Pancreas (tissue), 10 donors: ENCODE results near the gene GSTA5. TPM values are rescaled to one million over a fixed set of nuclear protein-coding genes. Genes with fewer than 3 reads are reported as not detected.
A peak's percentile ranks its signal among the peaks of the same experiment; 100 is the strongest.
"Not testable (repeated sequence)": the region's sequence is repeated elsewhere in the genome, so short reads cannot be mapped to it uniquely, and the experiment has no call there.

Source experiments
- ATAC-seq, 4 donors: fragments of 200-7000 bp; cut with Tn5 transposase; one replicate each; pipeline versions ENCODE4 v1.8.0 to v1.9.1; 2020; ENCODE audit warnings: mild to moderate bottlenecking in 4 of 4, moderate library complexity in 4 of 4
- DNase-seq, 6 donors: peaks; one replicate each; pipeline ENCODE4 v3.0.0-alpha.2; 2020
- FAIRE-seq: peaks from 2 replicates; lab custom pipeline; 2012; peaks lifted over from hg19 to GRCh38; lab: Jason Lieb, UNC
- H3K27ac ChIP-seq, 4 donors: fragments of 200-600 bp; sonication (generic); 1 replicate in 3 of 4; 2 replicates in 1 of 4; pipeline versions ENCODE4 v1.5.0 to v1.8.0; 2020
- H3K27me3 ChIP-seq, 4 donors: fragments of 200-600 bp; one replicate each; pipeline ENCODE4 v1.8.0; 2021
- H3K36me3 ChIP-seq, 3 donors: fragments of 200-600 bp; sonication (generic) in 1 of 3; one replicate each; pipeline versions ENCODE4 v1.5.0 to v1.8.0; 2020 to 2021
- H3K4me1 ChIP-seq, 3 donors: fragments of 200-600 bp; one replicate each; pipeline ENCODE4 v1.8.0; 2021
- H3K4me3 ChIP-seq, 4 donors: fragments of 200-600 bp; sonication (generic) in 2 of 4; one replicate each; pipeline versions ENCODE4 v1.5.0 to v1.8.0; 2020 to 2021
- H3K9me3 ChIP-seq, 4 donors: fragments of 200-600 bp; one replicate each; pipeline ENCODE4 v1.8.0; 2021
- CTCF ChIP-seq, 4 donors: fragments of 200-600 bp; sonication (generic) in 3 of 4; IDR thresholded peaks; one replicate each; pipeline versions ENCODE4 v1.5.0 to v1.8.0; 2021; ENCODE audit warnings: antibody characterized with exemption in 4 of 4
- WGBS, 2 donors: extraction: QIAGEN DNeasy Blood & Tissue Kit; methylation state at CpG; one replicate each; pipeline ENCODE4 v1.1.7; 2013; 5-methylcytosine and 5-hydroxymethylcytosine counted together
- intact Hi-C, 3 donors: fragments of 100-400 bp; cut with DNase I; formaldehyde crosslinking; loops; one replicate each; pipeline versions ENCODE4 v1.11.1 to v1.14.2; 2022
- polyA plus RNA-seq, 2 donors: library from polyadenylated mRNA; stranded (reverse); fragments of 200-250 nt; gene quantifications; one replicate each; pipeline ENCODE4 v1.2.3, GENCODE V29; 2013
- total RNA-seq, 6 donors: library from RNA; stranded (reverse); fragmentation: NEBNext Ultra II Directional in 4 of 6; extraction: Animal tissue kit (Norgen Biotek cat#: 25700) in 4 of 6; gene quantifications; one replicate each; pipeline versions ENCODE4 v1.2.1 to v1.2.4, GENCODE V29; 2021 to 2023
- donor health status: healthy with polysubstance abuse.
- donor health status: DM: no; HTN: no; CAD: no; lungs with moderate emphysema.
- donor health status: DM: no; HTN: no; CAD: no.
- donor health status: control.
- donor health status: control.
- donor health status: Bipolar disorder and iron deficiency.
- donor health status: DM: yes; HTN: yes; CAD: no.
- donor health status: DM: no; HTN: no; CAD: no.
- donor health status: DM: no; HTN: no; CAD: no.
- donor health status: DM: yes; HTN: yes; CAD: no.

The GSTA5 gene
- total and polyA plus RNA-seq, 8 donors: not detected

DNA sequence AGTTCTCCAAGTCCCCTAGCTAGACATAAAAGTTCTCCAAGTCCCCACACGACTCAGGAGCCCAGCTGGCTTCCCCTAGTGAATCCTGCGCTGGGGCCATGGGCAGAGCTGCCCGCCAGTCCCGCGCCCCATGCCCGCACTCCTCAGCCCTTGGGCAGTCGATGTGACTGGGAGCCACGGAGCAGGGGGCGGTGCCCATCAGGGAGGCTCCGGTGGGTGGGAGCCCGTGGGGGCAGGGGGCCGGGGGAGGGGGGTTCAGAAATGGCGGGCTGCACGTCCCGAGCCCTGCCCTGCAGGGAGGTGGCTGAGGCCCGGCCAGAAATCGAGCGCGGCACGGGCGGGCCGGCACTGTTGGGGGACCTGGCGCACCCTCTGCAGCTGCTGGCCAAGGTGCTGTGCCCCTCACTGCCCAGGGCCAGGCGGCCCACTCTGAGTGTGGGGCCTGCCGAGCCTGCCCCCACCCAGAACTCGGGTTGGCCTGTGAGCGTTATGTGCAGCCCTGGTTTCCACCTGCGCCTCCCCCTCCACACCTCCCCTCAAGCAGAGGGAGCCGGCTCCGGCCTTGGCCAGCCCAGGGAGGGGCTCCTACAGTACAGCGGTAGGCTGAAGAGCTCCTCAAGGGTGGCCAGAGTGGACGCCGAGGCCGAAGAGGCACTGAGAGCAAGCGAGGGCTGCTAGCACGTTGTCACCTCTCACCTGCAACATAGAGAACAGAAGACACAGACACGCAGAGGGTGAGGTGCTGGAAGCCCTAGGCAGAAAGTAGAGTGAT lies 11.4 kb downstream of the GSTA5 start:
- no peak overlapping the region for H3K4me3 ChIP-seq
- no peak for TF ChIP-seq CTCF (IDR thresholded peaks at IDR 0.05)
- H3K27ac ChIP-seq: no peak overlapping the region
- ATAC-seq: no peak
- H3K36me3 ChIP-seq: no peaks in the 10 kb centered on the region
- FAIRE-seq: no peak
- peaks cover 0 to 14% (median 5%) of the 10 kb centered on the region in 3 donors for H3K4me1 ChIP-seq
- DNase-seq: peak in 2 of 6 donors; percentile 54 to 66
- intact Hi-C loops: no loop called here
- 91 to 92% methylated on average over 35 to 37 of the region's 37 CpGs for WGBS, 2 donors
- no peaks in the 10 kb centered on the region for H3K27me3 ChIP-seq
- no peaks in the 10 kb centered on the region for H3K9me3 ChIP-seq

- DNase-seq, intact Hi-C loops, H3K9me3 ChIP-seq, H3K27ac ChIP-seq, ATAC-seq, H3K4me3 ChIP-seq, H3K27me3 ChIP-seq, H3K36me3 ChIP-seq, FAIRE-seq: not testable (repeated sequence)
- peaks cover 0 to 14% (median 5%) of the 10 kb centered on the region in 3 donors for H3K4me1 ChIP-seq
- 67 to 73% methylated on average over 4 of the region's 4 CpGs for WGBS, 2 donors
These were observed 12.0 kb downstream of the GSTA5 start for GRCh38 chr6:52828621-52829020.

DNA sequence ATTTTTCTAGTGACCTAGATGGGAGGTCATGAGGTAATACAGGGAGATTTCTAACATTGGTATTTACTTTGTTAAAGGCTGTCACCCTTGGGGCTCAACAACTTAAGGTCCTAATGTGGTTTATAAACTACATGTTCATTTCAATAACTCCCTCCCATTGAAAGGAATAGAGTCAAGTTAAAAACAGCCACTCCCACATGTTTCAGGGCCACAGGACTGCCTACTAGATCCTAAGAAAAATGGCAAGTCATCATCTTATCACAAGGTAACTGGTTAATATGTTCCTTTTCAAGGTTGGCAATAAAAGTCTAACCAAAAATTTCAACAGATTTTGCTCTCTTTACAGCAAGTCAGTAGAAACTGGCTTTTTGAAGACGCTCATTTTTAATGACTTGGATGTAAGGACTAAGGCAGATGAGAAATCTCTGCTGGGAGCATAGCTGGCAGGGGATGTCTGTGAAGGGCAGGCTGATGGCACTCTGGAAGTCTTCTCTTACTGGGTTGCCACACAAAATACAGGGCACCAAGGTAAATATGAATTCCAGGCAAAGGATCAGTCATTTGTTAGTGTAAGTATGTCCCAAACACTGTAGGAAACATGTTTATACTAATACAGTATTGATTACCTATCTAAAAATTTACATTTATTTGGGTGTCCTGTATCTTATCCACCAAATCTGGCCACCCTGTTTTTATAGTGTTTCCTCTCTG lies 13.4 kb downstream of the GSTA5 start:
- peak; percentile 76 to 95 (median 86) for ATAC-seq
- 19 to 25% methylated on average over 1 of the region's 1 CpG for WGBS, 2 donors
- H3K27me3 ChIP-seq, DNase-seq, FAIRE-seq, H3K4me3 ChIP-seq, H3K36me3 ChIP-seq, H3K9me3 ChIP-seq, intact Hi-C loops: not testable (repeated sequence)
- Histone ChIP-seq H3K4me1 (peaks cover 0 to 14% (median 5%) of the 10 kb centered on the region in 3 donors), H3K27ac (peak overlapping the region in 3 of 4 donors; percentile 5 to 53 (median 29))

DNA sequence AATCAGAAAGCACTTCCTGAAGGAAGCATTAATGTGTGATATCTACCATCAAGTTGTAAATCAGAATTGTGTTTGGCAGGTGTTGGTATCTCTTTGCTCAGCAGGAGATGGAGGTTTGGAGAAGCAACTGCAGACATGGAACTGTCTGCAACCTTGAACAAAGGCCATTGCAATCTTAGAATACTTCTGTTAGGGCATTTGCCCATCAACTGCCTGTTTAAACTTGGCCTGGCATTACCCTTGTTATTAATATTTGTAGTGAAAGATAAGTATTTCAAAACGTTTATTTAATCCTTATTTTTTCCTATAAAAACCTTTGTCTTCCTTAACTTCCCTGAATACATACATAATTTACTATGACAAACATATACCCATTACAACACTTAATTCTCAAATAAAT lies 14.1 kb downstream of the GSTA5 start:
- no peak for TF ChIP-seq CTCF (IDR thresholded peaks at IDR 0.05)
- intact Hi-C loops: no loop called here
- Histone ChIP-seq H3K27me3 (no peaks in the 10 kb centered on the region), H3K9me3 (no peaks in the 10 kb centered on the region), H3K4me1 (peaks cover 0 to 14% (median 5%) of the 10 kb centered on the region in 3 donors), H3K4me3 (no peak overlapping the region), H3K27ac (peak overlapping the region in 3 of 4 donors; percentile 5 to 53 (median 29)), H3K36me3 (no peaks in the 10 kb centered on the region)
- WGBS, 2 donors: 6 to 8% methylated on average over 1 of the region's 1 CpG
- peak in 3 of 4 donors; percentile 38 to 73 (median 55) for ATAC-seq
- no peak for FAIRE-seq
- no peak for DNase-seq

GRCh38 chr6:52825900-52826459 lies 14.6 kb downstream of the GSTA5 start:
- WGBS, 2 donors: 43 to 52% methylated on average over 4 of the region's 4 CpGs
- H3K4me1 ChIP-seq: peaks cover 0 to 14% (median 5%) of the 10 kb centered on the region in 3 donors
- H3K27me3 ChIP-seq, H3K4me3 ChIP-seq, ATAC-seq, FAIRE-seq, H3K36me3 ChIP-seq, DNase-seq, intact Hi-C loops, H3K27ac ChIP-seq, H3K9me3 ChIP-seq: not testable (repeated sequence)

GRCh38 chr6:52825270-52825793 lies 15.3 kb downstream of the GSTA5 start:
- H3K36me3 ChIP-seq, FAIRE-seq, H3K4me3 ChIP-seq, H3K9me3 ChIP-seq, ATAC-seq, H3K27me3 ChIP-seq, H3K27ac ChIP-seq, intact Hi-C loops: not testable (repeated sequence)
- 98% methylated on average over 22 to 25 of the region's 25 CpGs for WGBS, 2 donors
- H3K4me1 ChIP-seq: peaks cover 0 to 14% (median 5%) of the 10 kb centered on the region in 3 donors
- DNase-seq: peak in 1 of 6 donors; percentile 63
